Liver (tissue), 9 donors: ENCODE measurements around the gene GPR55. TPM values are rescaled to one million over a fixed set of nuclear protein-coding genes. Genes with fewer than 3 reads are reported as not detected.

Experiments used
- DNase-seq: peaks from one replicate; pipeline ENCODE4 v3.0.0-alpha.2; 2017; ENCODE audit warnings: low spot score
- H3K27ac ChIP-seq, 2 donors: one replicate each; pipeline ENCODE4 v1.7.0; 2013; ENCODE audit warnings: inconsistent platforms in 2 of 2, low read length in 2 of 2, control low read depth in 1 of 2, low read depth in 1 of 2, mild to moderate bottlenecking in 1 of 2
- H3K27me3 ChIP-seq, 4 donors: one replicate each; pipeline versions ENCODE4 v1.6.1 to v1.7.0; 2013; ENCODE audit warnings: low read length in 3 of 4, inconsistent platforms in 1 of 4, mild to moderate bottlenecking in 1 of 4, moderate library complexity in 1 of 4; ENCODE audit not compliant: control insufficient read depth in 4 of 4, insufficient read depth in 4 of 4
- H3K36me3 ChIP-seq, 4 donors: one replicate each; pipeline versions ENCODE4 v1.6.1 to v1.7.0; 2013; ENCODE audit warnings: low read length in 3 of 4, mild to moderate bottlenecking in 3 of 4, low read depth in 1 of 4, moderate library complexity in 1 of 4; ENCODE audit not compliant: control insufficient read depth in 4 of 4, insufficient read depth in 3 of 4
- H3K4me1 ChIP-seq, 4 donors: one replicate each; pipeline versions ENCODE4 v1.6.1 to v1.7.0; 2013; ENCODE audit warnings: low read length in 3 of 4, mild to moderate bottlenecking in 3 of 4, moderate library complexity in 1 of 4; ENCODE audit not compliant: control insufficient read depth in 4 of 4, insufficient read depth in 4 of 4
- H3K4me3 ChIP-seq, 3 donors: one replicate each; pipeline versions ENCODE4 v1.6.1 to v1.7.0; 2013; ENCODE audit warnings: low read length in 3 of 3, control low read depth in 1 of 3, low read depth in 1 of 3, mild to moderate bottlenecking in 1 of 3
- H3K9ac ChIP-seq, 2 donors: one replicate each; pipeline ENCODE4 v1.7.0; 2013; ENCODE audit warnings: low read length in 2 of 2, mild to moderate bottlenecking in 2 of 2, moderate library complexity in 2 of 2, control low read depth in 1 of 2, low read depth in 1 of 2
- H3K9me3 ChIP-seq, 4 donors: one replicate each; pipeline versions ENCODE4 v1.6.1 to v1.7.0; 2013; ENCODE audit warnings: low read length in 3 of 4; ENCODE audit not compliant: control insufficient read depth in 4 of 4
- ATF3 ChIP-seq: IDR thresholded peaks from 2 replicates; pipeline ENCODE4 v1.6.1; 2016; ENCODE audit warnings: antibody characterized with exemption
- CTCF ChIP-seq: fragments of 150-350 bp; IDR thresholded peaks from 2 replicates; pipeline ENCODE4 v1.5.1; 2017; ENCODE audit warnings: improper control_type of control experiment, low read depth, low read length; ENCODE audit not compliant: missing input control
- EGR1 ChIP-seq, 2 donors: IDR thresholded peaks; 2 replicates each; pipeline ENCODE4 v1.6.1; 2016 to 2018; ENCODE audit warnings: antibody characterized with exemption in 2 of 2, low read depth in 2 of 2
- FOXA1 ChIP-seq: IDR thresholded peaks from 2 replicates; pipeline ENCODE4 v1.6.1; 2016; ENCODE audit warnings: antibody characterized with exemption
- FOXA2 ChIP-seq: IDR thresholded peaks from 2 replicates; pipeline ENCODE4 v1.6.1; 2016; ENCODE audit warnings: antibody characterized with exemption
- HNF4A ChIP-seq, 2 donors: conservative IDR thresholded peaks; 2 replicates each; pipeline ENCODE4 v1.6.1; 2016; ENCODE audit warnings: antibody characterized with exemption in 2 of 2, mild to moderate bottlenecking in 2 of 2
- HNF4G ChIP-seq: IDR thresholded peaks from 2 replicates; pipeline ENCODE4 v1.6.1; 2016; ENCODE audit warnings: antibody characterized with exemption
- JUND ChIP-seq, 2 donors: IDR thresholded peaks; 2 replicates each; pipeline ENCODE4 v1.6.1; 2016; ENCODE audit warnings: antibody characterized with exemption in 2 of 2
- MAX ChIP-seq: IDR thresholded peaks from 2 replicates; pipeline ENCODE4 v1.6.1; 2016; ENCODE audit warnings: antibody characterized with exemption
- NR2F2 ChIP-seq: IDR thresholded peaks from 2 replicates; pipeline ENCODE4 v1.6.1; 2016; ENCODE audit warnings: antibody characterized with exemption
- RXRA ChIP-seq, 2 donors: IDR thresholded peaks; 2 replicates each; pipeline ENCODE4 v1.6.1; 2017 to 2018; ENCODE audit warnings: antibody characterized with exemption in 2 of 2, mild to moderate bottlenecking in 1 of 2
- SP1 ChIP-seq: IDR thresholded peaks from 2 replicates; pipeline ENCODE4 v1.6.1; 2018; ENCODE audit warnings: antibody characterized with exemption, mild to moderate bottlenecking
- TAF1 ChIP-seq: conservative IDR thresholded peaks from 2 replicates; pipeline ENCODE4 v1.6.1; 2016; ENCODE audit warnings: antibody characterized with exemption, mild to moderate bottlenecking
- YY1 ChIP-seq: IDR thresholded peaks from 2 replicates; pipeline ENCODE4 v1.6.1; 2016; ENCODE audit warnings: antibody characterized with exemption, mild to moderate bottlenecking
- WGBS: extraction: QIAGEN DNeasy Blood & Tissue Kit; methylation state at CpG from one replicate; pipeline ENCODE4 v1.1.7; 2013; 5-methylcytosine and 5-hydroxymethylcytosine counted together
- polyA plus RNA-seq, 2 donors: library from polyadenylated mRNA; stranded (reverse) in 1 of 2; unstranded in 1 of 2; fragments of 200-250 nt in 1 of 2; fragments of >200 nt in 1 of 2; fragmentation: Nextera tagmentation in 1 of 2; extraction: Ambion mirVana in 1 of 2; gene quantifications; one replicate each; pipeline versions ENCODE4 v1.2.1 to v1.2.3, GENCODE V29; 2013 to 2015
- total RNA-seq, 2 donors: library from RNA; depleted of rRNA; stranded (reverse); fragments of >200 nt; gene quantifications; one replicate each; pipeline ENCODE4 v1.2.3, GENCODE V29; 2014
- TF ChIP-seq, protein P1 (sequence below): IDR thresholded peaks from 2 replicates; pipeline ENCODE4 v1.6.1; 2016; ENCODE audit warnings: antibody characterized with exemption, mild to moderate bottlenecking
- TF ChIP-seq, protein P2 (sequence below): IDR thresholded peaks from 2 replicates; pipeline ENCODE4 v1.6.1; 2016; ENCODE audit warnings: antibody characterized with exemption
- donor health status: healthy.
- donor health status: healthy.
- donor health status: healthy.
- donor health status: healthy.
- donor health status: healthy.

GPR55 gene
- total and polyA plus RNA-seq, 4 donors, result 0.05 to 0.17 (median 0.10) TPM; not detected in 1

DNA sequence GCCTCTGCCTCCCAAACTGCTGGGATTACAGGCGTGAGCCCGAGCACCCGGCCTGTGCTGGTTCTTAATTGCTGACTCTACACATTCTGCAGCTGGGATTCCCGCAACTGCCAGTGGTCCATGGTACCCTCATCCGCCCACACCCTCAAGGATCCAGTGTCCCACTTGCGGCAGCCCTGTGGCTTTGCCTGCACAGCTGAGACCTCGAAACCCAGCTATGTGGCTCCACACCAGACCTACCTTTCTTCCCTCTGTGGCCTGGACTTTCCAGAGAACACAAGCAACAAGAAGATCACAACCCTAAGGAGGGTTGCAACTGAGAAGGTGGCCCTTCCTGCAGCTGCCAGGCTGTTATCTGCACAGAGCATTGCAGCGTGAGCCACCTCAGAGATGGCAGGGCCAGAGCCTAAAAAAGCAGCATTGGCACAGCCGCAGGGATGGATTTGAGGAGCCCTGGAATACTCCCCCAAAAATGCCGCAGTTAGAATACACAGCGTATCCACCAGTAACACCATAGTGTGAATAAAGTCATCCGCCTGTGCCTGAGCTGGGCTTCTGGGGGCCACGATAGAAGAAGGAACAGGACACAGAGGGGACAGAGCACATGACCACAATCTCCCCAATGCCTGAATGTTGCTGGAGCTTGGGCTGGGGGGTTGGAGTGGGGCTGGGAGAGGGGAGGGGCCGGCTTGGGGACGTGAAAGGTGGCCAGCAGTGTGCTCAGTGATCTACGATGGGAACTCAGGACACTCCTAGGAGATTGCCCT lies 1.9 kb downstream of the GPR55 start (continued):
- no peak for TF ChIP-seq ATF3
- TF ChIP-seq, protein P1, sequence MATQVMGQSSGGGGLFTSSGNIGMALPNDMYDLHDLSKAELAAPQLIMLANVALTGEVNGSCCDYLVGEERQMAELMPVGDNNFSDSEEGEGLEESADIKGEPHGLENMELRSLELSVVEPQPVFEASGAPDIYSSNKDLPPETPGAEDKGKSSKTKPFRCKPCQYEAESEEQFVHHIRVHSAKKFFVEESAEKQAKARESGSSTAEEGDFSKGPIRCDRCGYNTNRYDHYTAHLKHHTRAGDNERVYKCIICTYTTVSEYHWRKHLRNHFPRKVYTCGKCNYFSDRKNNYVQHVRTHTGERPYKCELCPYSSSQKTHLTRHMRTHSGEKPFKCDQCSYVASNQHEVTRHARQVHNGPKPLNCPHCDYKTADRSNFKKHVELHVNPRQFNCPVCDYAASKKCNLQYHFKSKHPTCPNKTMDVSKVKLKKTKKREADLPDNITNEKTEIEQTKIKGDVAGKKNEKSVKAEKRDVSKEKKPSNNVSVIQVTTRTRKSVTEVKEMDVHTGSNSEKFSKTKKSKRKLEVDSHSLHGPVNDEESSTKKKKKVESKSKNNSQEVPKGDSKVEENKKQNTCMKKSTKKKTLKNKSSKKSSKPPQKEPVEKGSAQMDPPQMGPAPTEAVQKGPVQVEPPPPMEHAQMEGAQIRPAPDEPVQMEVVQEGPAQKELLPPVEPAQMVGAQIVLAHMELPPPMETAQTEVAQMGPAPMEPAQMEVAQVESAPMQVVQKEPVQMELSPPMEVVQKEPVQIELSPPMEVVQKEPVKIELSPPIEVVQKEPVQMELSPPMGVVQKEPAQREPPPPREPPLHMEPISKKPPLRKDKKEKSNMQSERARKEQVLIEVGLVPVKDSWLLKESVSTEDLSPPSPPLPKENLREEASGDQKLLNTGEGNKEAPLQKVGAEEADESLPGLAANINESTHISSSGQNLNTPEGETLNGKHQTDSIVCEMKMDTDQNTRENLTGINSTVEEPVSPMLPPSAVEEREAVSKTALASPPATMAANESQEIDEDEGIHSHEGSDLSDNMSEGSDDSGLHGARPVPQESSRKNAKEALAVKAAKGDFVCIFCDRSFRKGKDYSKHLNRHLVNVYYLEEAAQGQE, result no peak

- H3K27me3 ChIP-seq, result no peaks in the 10 kb centered on the region
- no peak overlapping the region for H3K4me3 ChIP-seq
- 79% methylated on average over 11 of the region's 11 CpGs for WGBS
- H3K9ac ChIP-seq, result no peak overlapping the region
- TF ChIP-seq MAX (no peak), EGR1 (IDR thresholded peaks at IDR 0.05; ENCODE audit: low read depth in 2 of 2) (no peak), CTCF (no peak), HNF4G (no peak), ATF3 (no peak), RXRA (IDR thresholded peaks at IDR 0.05) (no peak), NR2F2 (no peak), TAF1 (no peak), FOXA1 (no peak), HNF4A (conservative IDR thresholded peaks at IDR 0.05) (no peak), JUND (IDR thresholded peaks at IDR 0.05) (no peak), FOXA2 (no peak), YY1 (no peak), SP1 (no peak)
- TF ChIP-seq, protein P1, result no peak
- TF ChIP-seq, protein P2, sequence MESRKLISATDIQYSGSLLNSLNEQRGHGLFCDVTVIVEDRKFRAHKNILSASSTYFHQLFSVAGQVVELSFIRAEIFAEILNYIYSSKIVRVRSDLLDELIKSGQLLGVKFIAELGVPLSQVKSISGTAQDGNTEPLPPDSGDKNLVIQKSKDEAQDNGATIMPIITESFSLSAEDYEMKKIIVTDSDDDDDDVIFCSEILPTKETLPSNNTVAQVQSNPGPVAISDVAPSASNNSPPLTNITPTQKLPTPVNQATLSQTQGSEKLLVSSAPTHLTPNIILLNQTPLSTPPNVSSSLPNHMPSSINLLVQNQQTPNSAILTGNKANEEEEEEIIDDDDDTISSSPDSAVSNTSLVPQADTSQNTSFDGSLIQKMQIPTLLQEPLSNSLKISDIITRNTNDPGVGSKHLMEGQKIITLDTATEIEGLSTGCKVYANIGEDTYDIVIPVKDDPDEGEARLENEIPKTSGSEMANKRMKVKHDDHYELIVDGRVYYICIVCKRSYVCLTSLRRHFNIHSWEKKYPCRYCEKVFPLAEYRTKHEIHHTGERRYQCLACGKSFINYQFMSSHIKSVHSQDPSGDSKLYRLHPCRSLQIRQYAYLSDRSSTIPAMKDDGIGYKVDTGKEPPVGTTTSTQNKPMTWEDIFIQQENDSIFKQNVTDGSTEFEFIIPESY, result no peak
- DNase-seq, result no peak
- no peak overlapping the region for H3K27ac ChIP-seq
- H3K9me3 ChIP-seq, result no peaks in the 10 kb centered on the region
- no peaks in the 10 kb centered on the region for H3K36me3 ChIP-seq
- H3K4me1 ChIP-seq, result no peaks in the 10 kb centered on the region
Measured at GRCh38 chr2:230921806-230922595, 3.0 kb downstream of the GPR55 start.
